Erythroblast (primary cell): Measurements from ENCODE around the gene ZNF385A.

Experiments
- GATA1 ChIP-seq: IDR thresholded peaks from 2 replicates; pipeline ENCODE4 v1.6.1; 2011; ENCODE audit warnings: low read depth, mild to moderate bottlenecking, control low read depth, low read length, moderate library complexity
- POLR2A ChIP-seq: IDR thresholded peaks from 2 replicates; pipeline ENCODE4 v1.6.1; 2011; ENCODE audit warnings: mild to moderate bottlenecking, low read length

DNA sequence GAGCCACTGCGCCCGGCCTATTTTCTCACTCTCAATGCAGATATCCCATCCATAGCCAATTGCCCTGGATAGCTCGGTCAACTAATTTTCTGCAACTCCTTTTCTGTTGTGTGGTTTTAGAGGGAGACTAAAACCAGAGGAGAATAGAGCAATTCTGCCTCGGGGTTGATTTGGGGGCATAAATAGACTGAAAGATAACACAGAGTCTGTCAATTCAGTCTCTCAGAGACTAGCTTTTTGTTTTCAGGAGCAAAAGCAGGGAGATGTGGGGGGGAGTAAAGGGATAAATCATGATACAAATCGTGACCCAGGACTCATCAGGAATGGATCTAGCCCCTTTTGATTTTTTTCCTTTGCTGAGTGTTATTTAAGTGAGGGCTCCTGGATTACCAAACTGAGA is 53.1 kb downstream of the ZNF385A start:
- TF ChIP-seq POLR2A (no peak), GATA1 (no peak)
